ENCODE results near the gene VPS36. TPM values are rescaled to one million over a fixed set of nuclear protein-coding genes. Genes with fewer than 3 reads are reported as not detected.

The VPS36 gene
- total RNA-seq, 1 experiment from 2014 or later: 40.2 TPM

GRCh38 chr13:52454820-52455676 lies 4.6 kb upstream of the VPS36 start, which contains the start of gene CKAP2:
Gene CKAP2 (plus strand): TSS chr13:52455478. CDS start chr13:52455557, 79 bp downstream.
- TSS peak; percentile 91 for BruUV-seq (replicated peaks)
- Mint-ChIP-seq H3K9me3 (ENCODE audit: low read depth, unreplicated experiment) (no peaks in the 10 kb centered on the region), H3K4me1 (ENCODE audit: low read depth, unreplicated experiment) (peaks cover 17% of the 10 kb centered on the region), H3K4me3 (ENCODE audit: low read depth, unreplicated experiment) (peak within 1 kb of the TSS; percentile 95), H3K27me3 (ENCODE audit: unreplicated experiment) (no peaks in the 10 kb centered on the region), H3K36me3 (ENCODE audit: insufficient read depth, unreplicated experiment) (peaks cover 49% of the 10 kb centered on the region), H3K27ac (ENCODE audit: unreplicated experiment) (peak within 1 kb of the TSS; percentile 73)
- peak; percentile 94 for DNase-seq
- intact Hi-C loops (cut with micrococcal nuclease; ENCODE audit: unreplicated experiment): no loop called here
- TF ChIP-seq CTCF (IDR thresholded peaks at IDR 0.05; ENCODE audit: unreplicated experiment): no peak
- CTCF ChIA-PET: no interaction called here

- Mint-ChIP-seq H3K36me3 (ENCODE audit: insufficient read depth, unreplicated experiment) (peaks cover 52% of the 10 kb centered on the region), H3K4me3 (ENCODE audit: low read depth, unreplicated experiment) (peak overlapping the region; percentile 95), H3K4me1 (ENCODE audit: low read depth, unreplicated experiment) (peaks cover 17% of the 10 kb centered on the region), H3K9me3 (ENCODE audit: low read depth, unreplicated experiment) (no peaks in the 10 kb centered on the region), H3K27me3 (ENCODE audit: unreplicated experiment) (no peaks in the 10 kb centered on the region), H3K27ac (ENCODE audit: unreplicated experiment) (peak overlapping the region; percentile 73)
- no TSS peak for BruUV-seq (replicated peaks)
- DNase-seq: peak; percentile 19
- intact Hi-C loops (cut with micrococcal nuclease; ENCODE audit: unreplicated experiment): no loop called here
- CTCF ChIA-PET: no interaction called here
- no peak for TF ChIP-seq CTCF (IDR thresholded peaks at IDR 0.05; ENCODE audit: unreplicated experiment)
These were observed 4.0 kb upstream of the VPS36 start for GRCh38 chr13:52454459-52454819.

GRCh38 chr13:52452470-52452869 lies 2.0 kb upstream of the VPS36 start:
- no peaks in the 10 kb centered on the region for H3K27me3 Mint-ChIP-seq (ENCODE audit: unreplicated experiment)
- H3K9me3 Mint-ChIP-seq (ENCODE audit: low read depth, unreplicated experiment): no peaks in the 10 kb centered on the region
- H3K4me3 Mint-ChIP-seq (ENCODE audit: low read depth, unreplicated experiment): no peak overlapping the region
- no TSS peak for BruUV-seq (replicated peaks)
- DNase-seq: no peak
- intact Hi-C loops (cut with micrococcal nuclease; ENCODE audit: unreplicated experiment): no loop called here
- peaks cover 25% of the 10 kb centered on the region for H3K4me1 Mint-ChIP-seq (ENCODE audit: low read depth, unreplicated experiment)
- no peak for TF ChIP-seq CTCF (IDR thresholded peaks at IDR 0.05; ENCODE audit: unreplicated experiment)
- H3K36me3 Mint-ChIP-seq (ENCODE audit: insufficient read depth, unreplicated experiment): peaks cover 46% of the 10 kb centered on the region
- no peak overlapping the region for H3K27ac Mint-ChIP-seq (ENCODE audit: unreplicated experiment)
- CTCF ChIA-PET: no interaction called here

- Mint-ChIP-seq H3K36me3 (ENCODE audit: insufficient read depth, unreplicated experiment) (peaks cover 40% of the 10 kb centered on the region), H3K27me3 (ENCODE audit: unreplicated experiment) (no peaks in the 10 kb centered on the region), H3K4me3 (ENCODE audit: low read depth, unreplicated experiment) (peak overlapping the region; percentile 82), H3K4me1 (ENCODE audit: low read depth, unreplicated experiment) (peaks cover 25% of the 10 kb centered on the region), H3K27ac (ENCODE audit: unreplicated experiment) (peak overlapping the region; percentile 71), H3K9me3 (ENCODE audit: low read depth, unreplicated experiment) (no peaks in the 10 kb centered on the region)
- no peak for DNase-seq
- intact Hi-C loops (cut with micrococcal nuclease; ENCODE audit: unreplicated experiment): loop anchor here (2.0 kb wide), 1 partner anchor 52 kb away; no protein-coding TSS in a partner anchor
- no TSS peak for BruUV-seq (replicated peaks)
- TF ChIP-seq CTCF (IDR thresholded peaks at IDR 0.05; ENCODE audit: unreplicated experiment): no peak
- CTCF ChIA-PET: interaction anchor here (0.7 to 2.4 kb wide), 7 partner anchors 23 to 680 kb away, joined by 3 to 20 read pairs (median 7); no protein-coding TSS in a partner anchor
These were observed 836 bp upstream of the VPS36 start for GRCh38 chr13:52451135-52451804.

Measured in Calu3 (cell line).